Fibroblast of mammary gland (primary cell): ENCODE results near the gene USP22.

Source experiments
- DNase-seq: peaks from one replicate; pipeline ENCODE4 v3.0.0-alpha.2; 2010; ENCODE audit warnings: low read depth
- H3K4me3 ChIP-seq: 2 replicates; pipeline ENCODE4 v1.5.1; 2011; ENCODE audit warnings: low read depth, mild to moderate bottlenecking, low read length, moderate library complexity; ENCODE audit not compliant: control insufficient read depth
- CTCF ChIP-seq: conservative IDR thresholded peaks from 2 replicates; pipeline ENCODE4 v1.5.1; 2011; ENCODE audit warnings: low read depth, low read length, inconsistent platforms; ENCODE audit not compliant: control insufficient read depth, insufficient read depth

USP22 gene

DNA sequence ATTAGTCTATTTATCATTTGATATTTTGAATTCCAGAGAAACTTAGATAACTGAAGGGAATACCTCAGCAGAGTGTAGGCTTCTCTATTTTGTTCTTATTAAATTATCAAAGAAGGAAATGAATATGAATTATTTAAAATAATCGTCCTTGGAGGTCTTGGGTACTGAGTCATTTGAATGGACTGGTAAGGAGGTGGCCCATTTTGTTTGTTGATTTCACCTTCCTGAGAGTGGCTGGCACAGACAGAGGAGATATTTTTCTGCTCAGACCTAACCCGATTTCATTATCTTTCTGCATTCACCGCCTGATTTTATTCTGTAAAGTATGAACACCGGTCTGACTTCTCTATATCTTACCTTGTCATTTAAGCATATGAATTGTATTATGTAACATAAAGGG lies 88.0 kb downstream of the USP22 start:
- no peak for TF ChIP-seq CTCF
- H3K4me3 ChIP-seq: no peak overlapping the region
- DNase-seq: no peak

- TF ChIP-seq CTCF: no peak
- no peak overlapping the region for H3K4me3 ChIP-seq
- no peak for DNase-seq
Measured at GRCh38 chr17:20952183-20952582, 90.6 kb downstream of the USP22 start.
